WTC11 (cell line): ENCODE measurements around the gene KIFC1. TPM values are rescaled to one million over a fixed set of nuclear protein-coding genes. Genes with fewer than 3 reads are reported as not detected.

Source experiments
- ATAC-seq: fragments of 200-7000 bp; cut with Tn5 transposase; 2 replicates; pipeline ENCODE4 v1.10.0; 2021; ENCODE audit warnings: mild to moderate bottlenecking, moderate library complexity
- CTCF ChIA-PET: fragments of 300-600 bp; sonication (Branson Sonifier 250); formaldehyde crosslinking; loops from one replicate; lab custom pipeline; 2021; ENCODE audit warnings: antibody characterized with exemption; lab: Charles Lee
- POLR2A ChIA-PET: fragments of 350-600 bp; sonication (Branson Sonifier 250); formaldehyde crosslinking; loops from one replicate; lab custom pipeline; 2021; ENCODE audit warnings: antibody characterized with exemption; lab: Charles Lee
- DNase-seq: peaks from one replicate; pipeline ENCODE4 v3.0.0; 2021; ENCODE audit warnings: low spot score
- H3K27ac Mint-ChIP-seq: 2 replicates; pipeline ENCODE4 v1.8.0; 2021; ENCODE audit warnings: mixed read lengths
- H3K27me3 Mint-ChIP-seq: 2 replicates; pipeline ENCODE4 v1.8.0; 2021; ENCODE audit warnings: low read depth, mild to moderate bottlenecking, moderate library complexity, mixed read lengths
- H3K36me3 Mint-ChIP-seq: 2 replicates; pipeline ENCODE4 v1.8.0; 2021; ENCODE audit warnings: mixed read lengths
- H3K4me1 Mint-ChIP-seq: 2 replicates; pipeline ENCODE4 v1.8.0; 2022; ENCODE audit warnings: mixed read lengths
- H3K4me3 Mint-ChIP-seq: 2 replicates; pipeline ENCODE4 v1.8.0; 2021; ENCODE audit warnings: mild to moderate bottlenecking, moderate library complexity, mixed read lengths
- H3K9me3 Mint-ChIP-seq: 2 replicates; pipeline ENCODE4 v1.8.0; 2021; ENCODE audit warnings: mixed read lengths
- ARID4B ChIP-seq: sonication (generic); formaldehyde crosslinking; IDR thresholded peaks from 2 replicates; pipeline ENCODE4 v1.8.0; 2023; ENCODE audit warnings: missing genetic modification reagents, mild to moderate bottlenecking, borderline replicate concordance
- E2F4 ChIP-seq: sonication (generic); formaldehyde crosslinking; IDR thresholded peaks from 2 replicates; pipeline ENCODE4 v1.8.1; 2022; ENCODE audit warnings: low read depth, mild to moderate bottlenecking, moderate library complexity, missing genetic modification reagents, borderline replicate concordance
- ELF4 ChIP-seq: sonication (generic); formaldehyde crosslinking; IDR thresholded peaks from 2 replicates; pipeline ENCODE4 v1.8.1; 2022; ENCODE audit warnings: low read depth, mild to moderate bottlenecking, moderate library complexity, missing genetic modification reagents
- FOXJ3 ChIP-seq: sonication (generic); formaldehyde crosslinking; IDR thresholded peaks from 2 replicates; pipeline ENCODE4 v1.9.0; 2021; ENCODE audit warnings: missing genetic modification reagents, mild to moderate bottlenecking, borderline replicate concordance
- MLX ChIP-seq: sonication (generic); formaldehyde crosslinking; IDR thresholded peaks from 2 replicates; pipeline ENCODE4 v1.8.1; 2023; ENCODE audit warnings: mild to moderate bottlenecking, missing genetic modification reagents, moderate library complexity
- MYBL2 ChIP-seq: sonication (generic); formaldehyde crosslinking; IDR thresholded peaks from 2 replicates; pipeline ENCODE4 v1.8.1; 2023; ENCODE audit warnings: mild to moderate bottlenecking, moderate library complexity, missing genetic modification reagents
- NFE2L1 ChIP-seq: sonication (generic); formaldehyde crosslinking; IDR thresholded peaks from 2 replicates; pipeline ENCODE4 v1.8.1; 2023; ENCODE audit warnings: missing genetic modification reagents
- NR2C2 ChIP-seq: sonication (generic); formaldehyde crosslinking; IDR thresholded peaks from 2 replicates; pipeline ENCODE4 v1.8.0; 2022; ENCODE audit warnings: mild to moderate bottlenecking, missing genetic modification reagents
- PRRX2 ChIP-seq: fragments of 250-450 bp; sonication (Bioruptor Pico); IDR thresholded peaks from 2 replicates; pipeline ENCODE4 v1.8.0; 2021; ENCODE audit warnings: mild to moderate bottlenecking
- SP1 ChIP-seq: sonication (generic); formaldehyde crosslinking; conservative IDR thresholded peaks from 2 replicates; pipeline ENCODE4 v1.8.1; 2022; ENCODE audit warnings: missing genetic modification reagents
- TEAD4 ChIP-seq: sonication (generic); formaldehyde crosslinking; IDR thresholded peaks from 2 replicates; pipeline ENCODE4 v1.8.0; 2022; ENCODE audit warnings: mild to moderate bottlenecking, missing genetic modification reagents
- ZNF263 ChIP-seq: sonication (generic); formaldehyde crosslinking; IDR thresholded peaks from 2 replicates; pipeline ENCODE4 v1.8.1; 2022; ENCODE audit warnings: low read depth, mild to moderate bottlenecking, moderate library complexity, missing genetic modification reagents
- ZNF317 ChIP-seq: sonication (generic); formaldehyde crosslinking; IDR thresholded peaks from 2 replicates; pipeline ENCODE4 v1.8.1; 2023; ENCODE audit warnings: low read depth, mild to moderate bottlenecking, moderate library complexity, missing genetic modification reagents, borderline replicate concordance
- ZNF396 ChIP-seq: fragments of 250-450 bp; sonication (Bioruptor Pico); IDR thresholded peaks from 2 replicates; pipeline ENCODE4 v1.8.0; 2021; ENCODE audit warnings: mild to moderate bottlenecking, moderate library complexity, borderline replicate concordance
- total RNA-seq: library from RNA; stranded (reverse); gene quantifications from 3 replicates; pipeline ENCODE4 v1.2.3, GENCODE V29; 2021
- TF ChIP-seq, protein P1 (sequence below): fragments of 250-450 bp; sonication (Bioruptor Pico); conservative IDR thresholded peaks from 2 replicates; pipeline ENCODE4 v1.9.0; 2021; ENCODE audit warnings: mild to moderate bottlenecking
- TF ChIP-seq, protein P2 (sequence below): sonication (generic); formaldehyde crosslinking; IDR thresholded peaks from 2 replicates; pipeline ENCODE4 v1.8.1; 2023; ENCODE audit warnings: mild to moderate bottlenecking, missing genetic modification reagents, moderate library complexity

The KIFC1 gene
- total RNA-seq, 1 experiment from 2014 or later = 97.3 TPM

GRCh38 chr6:33391922-33392594 is 435 bp downstream of the KIFC1 start:
- H3K27me3 Mint-ChIP-seq = peaks cover 4% of the 10 kb centered on the region; the same call in 1 of the 2 replicates
- peaks cover 34% of the 10 kb centered on the region for H3K4me1 Mint-ChIP-seq
- peak overlapping the region; percentile 96 for H3K4me3 Mint-ChIP-seq
- peak overlapping the region; percentile 99 for H3K27ac Mint-ChIP-seq
- POLR2A ChIA-PET = no interaction called here
- TF ChIP-seq MYBL2 (CRISPR knock-in tag) = peak; percentile 92
- no peak for TF ChIP-seq SP1
- TF ChIP-seq FOXJ3 = no peak
- 0 out of 2 replicates have a peak, but pooled peaks have one; percentile 66 for TF ChIP-seq E2F4 (CRISPR knock-in tag)
- TF ChIP-seq NFE2L1 (CRISPR knock-in tag) = peak; percentile 7; the same call in 1 of the 2 replicates
- TF ChIP-seq MLX (CRISPR knock-in tag) = no peak
- peaks cover 9% of the 10 kb centered on the region; the same call in 1 of the 2 replicates for H3K36me3 Mint-ChIP-seq
- ATAC-seq (no peak), DNase-seq (no peak)
- CTCF ChIA-PET = interaction anchor here (2.7 kb wide), 1 partner anchor 34 kb away, joined by 21 read pairs; no protein-coding TSS in a partner anchor
- no peaks in the 10 kb centered on the region for H3K9me3 Mint-ChIP-seq

- no peak for ATAC-seq
- H3K4me1 Mint-ChIP-seq = peaks cover 34% of the 10 kb centered on the region
- H3K27ac Mint-ChIP-seq = peak overlapping the region; percentile 99
- peaks cover 11% of the 10 kb centered on the region for H3K36me3 Mint-ChIP-seq
- CTCF ChIA-PET = interaction anchor here (2.7 kb wide), 1 partner anchor 33 kb away, joined by 21 read pairs; no protein-coding TSS in a partner anchor
- H3K4me3 Mint-ChIP-seq = peak overlapping the region; percentile 96
- TF ChIP-seq ZNF396 (CRISPR knock-in tag) (no peak), ZNF263 (CRISPR knock-in tag) (no peak), TEAD4 (CRISPR knock-in tag) (no peak), ZNF317 (no peak), PRRX2 (CRISPR knock-in tag) (no peak), ELF4 (CRISPR knock-in tag) (no peak), ARID4B (CRISPR knock-in tag) (no peak), NR2C2 (CRISPR knock-in tag) (no peak)
- TF ChIP-seq, protein P1, sequence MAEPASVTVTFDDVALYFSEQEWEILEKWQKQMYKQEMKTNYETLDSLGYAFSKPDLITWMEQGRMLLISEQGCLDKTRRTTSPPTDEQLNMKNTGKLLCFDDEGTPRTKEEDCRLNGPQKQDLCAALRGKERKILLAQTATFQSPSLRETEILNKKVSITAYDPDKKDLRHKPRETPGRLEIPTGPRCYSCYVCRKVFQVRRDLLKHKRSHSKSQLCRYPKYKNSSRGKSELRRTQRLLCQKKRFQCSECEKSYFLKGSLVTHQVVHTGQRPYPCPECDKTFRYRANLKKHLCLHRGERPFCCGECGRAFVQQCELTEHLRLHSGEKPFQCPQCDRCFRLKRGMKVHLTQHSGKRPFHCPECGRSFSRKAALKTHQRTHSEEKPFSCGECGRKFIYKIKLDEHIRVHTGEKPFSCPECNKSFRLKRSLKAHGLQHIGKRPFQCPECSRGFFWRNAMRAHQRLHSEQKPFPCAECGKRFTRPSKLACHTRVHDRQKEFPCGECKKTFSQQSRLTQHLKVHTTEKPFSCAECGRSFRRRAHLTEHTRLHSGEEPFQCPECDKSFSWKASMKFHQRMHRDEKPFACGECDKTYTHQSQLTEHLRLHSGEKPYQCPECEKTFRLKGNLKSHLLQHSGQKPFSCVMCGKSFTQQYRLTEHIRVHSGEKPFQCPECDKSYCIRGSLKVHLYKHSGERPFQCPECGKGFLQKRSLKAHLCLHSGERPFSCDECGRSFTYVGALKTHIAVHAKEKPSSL (CRISPR knock-in tag) = no peak
- TF ChIP-seq, protein P2, sequence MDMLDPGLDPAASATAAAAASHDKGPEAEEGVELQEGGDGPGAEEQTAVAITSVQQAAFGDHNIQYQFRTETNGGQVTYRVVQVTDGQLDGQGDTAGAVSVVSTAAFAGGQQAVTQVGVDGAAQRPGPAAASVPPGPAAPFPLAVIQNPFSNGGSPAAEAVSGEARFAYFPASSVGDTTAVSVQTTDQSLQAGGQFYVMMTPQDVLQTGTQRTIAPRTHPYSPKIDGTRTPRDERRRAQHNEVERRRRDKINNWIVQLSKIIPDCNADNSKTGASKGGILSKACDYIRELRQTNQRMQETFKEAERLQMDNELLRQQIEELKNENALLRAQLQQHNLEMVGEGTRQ = no peak
- TF ChIP-seq, all 79 proteins: peak for 0
- no peak for DNase-seq
- H3K27me3 Mint-ChIP-seq = peaks cover 4% of the 10 kb centered on the region; the same call in 1 of the 2 replicates
- POLR2A ChIA-PET = no interaction called here
- no peaks in the 10 kb centered on the region for H3K9me3 Mint-ChIP-seq
These were observed 949 bp downstream of the KIFC1 start for GRCh38 chr6:33392595-33392948.
